ENCODE results near the gene CBR3. TPM values are rescaled to one million over a fixed set of nuclear protein-coding genes. Genes with fewer than 3 reads are reported as not detected.
A peak's percentile ranks its signal among the peaks of the same experiment; 100 is the strongest.

Gene CBR3
- total and polyA plus RNA-seq, 9 of the 15 experiments (the other 6 are each of a cell fraction or from before 2014, with no cell fraction given): not detected

DNA sequence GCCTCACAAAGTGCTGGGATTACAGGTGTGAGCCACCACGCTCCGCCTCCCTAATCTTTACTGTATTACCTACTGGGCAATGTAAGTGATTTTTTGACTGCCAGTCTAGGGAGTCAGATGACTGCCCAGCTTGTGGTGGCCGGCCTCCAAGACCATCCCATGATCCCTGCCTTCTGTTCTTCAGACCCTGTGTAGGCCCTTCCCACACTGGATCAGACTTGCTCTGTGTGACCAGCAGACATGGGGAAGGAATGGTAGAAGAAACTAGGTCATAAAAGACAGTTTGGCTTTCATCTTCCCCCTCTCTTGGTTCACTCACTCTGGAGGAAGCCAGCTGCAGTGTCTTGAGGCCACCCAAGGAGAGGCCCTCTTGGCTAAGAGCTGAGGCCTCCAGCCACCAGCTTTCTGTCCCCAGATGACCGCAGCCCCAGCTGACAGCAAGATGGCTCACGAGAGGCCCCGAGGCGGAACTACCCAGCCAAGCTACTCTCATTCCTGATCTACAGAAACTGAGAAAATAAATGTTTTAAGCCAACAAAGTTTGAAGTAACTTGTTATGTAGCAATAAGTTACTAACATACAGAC, 14.5 kb upstream of the CBR3 start:
- BruUV-seq (replicated peaks): no TSS peak
- DNase-seq (ENCODE audit: extremely low read depth in 1 of 4, low spot score in 3 of 4) (no peak), ATAC-seq (peak; percentile 63), FAIRE-seq (no peak)
- 16% methylated on average over 7 of the region's 7 CpGs for WGBS (ENCODE audit: insufficient coverage, low coverage, missing lambda C conversion rate)
- Histone ChIP-seq H3K9ac (ENCODE audit: insufficient read depth in 1 of 2, low read depth in 2 of 2, low read length in 2 of 2) (no peak overlapping the region), H3K4me2 (ENCODE audit: insufficient read depth, low read length) (no peak overlapping the region), H2AFZ (ENCODE audit: low read depth, low read length) (no peak overlapping the region), H3K79me2 (ENCODE audit: control insufficient read depth, insufficient read depth, low read length) (no peaks in the 10 kb centered on the region), H3K27ac (ENCODE audit: extremely low read depth, low read depth, low read length) (no peak overlapping the region), H3K9me3 (replicated peaks; ENCODE audit: control insufficient read depth, insufficient read depth, low read depth, low read length) (no peaks in the 10 kb centered on the region), H3K36me3 (ENCODE audit: control insufficient read depth, insufficient read depth, low read length) (no peaks in the 10 kb centered on the region), H3K9me1 (ENCODE audit: control insufficient read depth, insufficient read depth, low read length) (no peaks in the 10 kb centered on the region), H3K27me3 (ENCODE audit: control insufficient read depth in 2 of 2, insufficient read depth in 2 of 2, low read length in 2 of 2) (no peaks in the 10 kb centered on the region), H3K4me1 (replicated peaks in 1 of 2; ENCODE audit: control insufficient read depth in 2 of 2, insufficient read depth in 2 of 2, low read length in 2 of 2) (no peaks in the 10 kb centered on the region), H3K4me3 (no peak overlapping the region), H4K20me1 (replicated peaks; ENCODE audit: control insufficient read depth, insufficient read depth, low read length) (no peaks in the 10 kb centered on the region)
- ChIA-PET POLR2A (interaction anchor here (0.8 to 1.3 kb wide), 2 partner anchors 50 to 208 kb away, joined by 3 to 4 read pairs; partner anchors contain the start of gene CBR1), CTCF (ENCODE audit: low intra/inter-chr PET ratio) (no interaction called here)
- in situ Hi-C loops (cut with MboI): no loop called here
- intact Hi-C loops (cut with micrococcal nuclease): no loop called here
- TF ChIP-seq, protein P1, sequence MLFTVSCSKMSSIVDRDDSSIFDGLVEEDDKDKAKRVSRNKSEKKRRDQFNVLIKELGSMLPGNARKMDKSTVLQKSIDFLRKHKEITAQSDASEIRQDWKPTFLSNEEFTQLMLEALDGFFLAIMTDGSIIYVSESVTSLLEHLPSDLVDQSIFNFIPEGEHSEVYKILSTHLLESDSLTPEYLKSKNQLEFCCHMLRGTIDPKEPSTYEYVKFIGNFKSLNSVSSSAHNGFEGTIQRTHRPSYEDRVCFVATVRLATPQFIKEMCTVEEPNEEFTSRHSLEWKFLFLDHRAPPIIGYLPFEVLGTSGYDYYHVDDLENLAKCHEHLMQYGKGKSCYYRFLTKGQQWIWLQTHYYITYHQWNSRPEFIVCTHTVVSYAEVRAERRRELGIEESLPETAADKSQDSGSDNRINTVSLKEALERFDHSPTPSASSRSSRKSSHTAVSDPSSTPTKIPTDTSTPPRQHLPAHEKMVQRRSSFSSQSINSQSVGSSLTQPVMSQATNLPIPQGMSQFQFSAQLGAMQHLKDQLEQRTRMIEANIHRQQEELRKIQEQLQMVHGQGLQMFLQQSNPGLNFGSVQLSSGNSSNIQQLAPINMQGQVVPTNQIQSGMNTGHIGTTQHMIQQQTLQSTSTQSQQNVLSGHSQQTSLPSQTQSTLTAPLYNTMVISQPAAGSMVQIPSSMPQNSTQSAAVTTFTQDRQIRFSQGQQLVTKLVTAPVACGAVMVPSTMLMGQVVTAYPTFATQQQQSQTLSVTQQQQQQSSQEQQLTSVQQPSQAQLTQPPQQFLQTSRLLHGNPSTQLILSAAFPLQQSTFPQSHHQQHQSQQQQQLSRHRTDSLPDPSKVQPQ (CRISPR knock-in tag; IDR thresholded peaks at IDR 0.05; ENCODE audit: borderline replicate concordance): no peak
- TF ChIP-seq HLTF (IDR thresholded peaks at IDR 0.05) (no peak), ZFP1 (CRISPR knock-in tag; IDR thresholded peaks at IDR 0.05) (no peak), TFAP4 (CRISPR knock-in tag; IDR thresholded peaks at IDR 0.05; ENCODE audit: borderline replicate concordance) (peak; percentile 67; the same call in 1 of the 2 replicates), CEBPG (CRISPR knock-in tag; IDR thresholded peaks at IDR 0.05) (no peak), CEBPG (tag; conservative IDR thresholded peaks at IDR 0.05 in 1 of 2, IDR thresholded peaks at IDR 0.05 in 1 of 2) (peak in 1 of 2 experiments; percentile 50; a peak in 2 of 4 replicates), TFAM (CRISPR knock-in tag; conservative IDR thresholded peaks at IDR 0.05) (no peak), THRA (IDR thresholded peaks at IDR 0.05) (0 out of 2 replicates have a peak, but pooled peaks have one; percentile 40), SRF (CRISPR knock-in tag; IDR thresholded peaks at IDR 0.05) (no peak), GTF2B (IDR thresholded peaks at IDR 0.05; ENCODE audit: extremely low read depth, insufficient read length) (no peak), LEF1 (IDR thresholded peaks at IDR 0.05) (peak; percentile 31; the same call in 1 of the 2 replicates)

Data from K562 (cell line).